Keratinocyte (primary cell): ENCODE data around the gene ZNF503. TPM values are rescaled to one million over a fixed set of nuclear protein-coding genes. Genes with fewer than 3 reads are reported as not detected.

Experiments used
- DNase-seq: peaks from one replicate; pipeline ENCODE4 v3.0.0-alpha.2; 2011; ENCODE audit warnings: low read depth, missing footprints, low spot score
- FAIRE-seq: peaks from 2 replicates; lab custom pipeline; 2011; peaks lifted over from hg19 to GRCh38; lab: Jason Lieb, UNC
- H2AFZ ChIP-seq: 2 replicates; pipeline ENCODE4 v1.6.0; 2012; ENCODE audit warnings: low read length, control low read depth, inconsistent platforms; ENCODE audit not compliant: control insufficient read depth
- H3K27ac ChIP-seq: 2 replicates; pipeline ENCODE4 v1.5.1; 2011; ENCODE audit warnings: low read length; ENCODE audit not compliant: control insufficient read depth, insufficient read depth
- H3K27me3 ChIP-seq: 3 replicates; pipeline ENCODE4 v1.6.0; 2011; ENCODE audit warnings: low read length; ENCODE audit not compliant: control insufficient read depth, insufficient read depth; ENCODE audit errors: extremely low read depth
- H3K36me3 ChIP-seq, 2 experiments: 2 replicates in 1 of 2; 3 replicates in 1 of 2; pipeline ENCODE4 v1.5.1; 2011; ENCODE audit warnings: low read length in 2 of 2, mild to moderate bottlenecking in 1 of 2; ENCODE audit not compliant: control insufficient read depth in 2 of 2, insufficient read depth in 2 of 2; ENCODE audit errors: extremely low read depth in 1 of 2
- H3K4me1 ChIP-seq: 3 replicates; pipeline ENCODE4 v1.5.1; 2011; ENCODE audit warnings: low read length; ENCODE audit not compliant: control insufficient read depth, insufficient read depth; ENCODE audit errors: extremely low read depth
- H3K4me2 ChIP-seq: 3 replicates; pipeline ENCODE4 v1.6.0; 2011; ENCODE audit warnings: low read depth, low read length; ENCODE audit not compliant: control insufficient read depth, insufficient read depth; ENCODE audit errors: extremely low read depth
- H3K4me3 ChIP-seq, 3 experiments: fragments of 200-600 bp in 1 of 3; sonication (generic) in 1 of 3; 2 replicates in 2 of 3; 3 replicates in 1 of 3; pipeline ENCODE4 v1.5.1; 2011 to 2016; ENCODE audit warnings: low read length in 3 of 3, mild to moderate bottlenecking in 3 of 3, control low read depth in 2 of 3, inconsistent platforms in 1 of 3, low read depth in 1 of 3, mixed read lengths in 1 of 3, mixed run types in 1 of 3, moderate library complexity in 1 of 3; ENCODE audit not compliant: control insufficient read depth in 2 of 3, insufficient read depth in 2 of 3; ENCODE audit errors: extremely low read depth in 1 of 3
- H3K79me2 ChIP-seq: 2 replicates; pipeline ENCODE4 v1.6.0; 2012; ENCODE audit warnings: low read length; ENCODE audit not compliant: control insufficient read depth, insufficient read depth
- H3K9ac ChIP-seq: 3 replicates; pipeline ENCODE4 v1.6.0; 2011; ENCODE audit warnings: low read length; ENCODE audit not compliant: control insufficient read depth, insufficient read depth; ENCODE audit errors: extremely low read depth
- H3K9me1 ChIP-seq: 3 replicates; pipeline ENCODE4 v1.6.0; 2011; ENCODE audit warnings: low read length; ENCODE audit not compliant: control insufficient read depth, insufficient read depth; ENCODE audit errors: extremely low read depth
- H3K9me3 ChIP-seq: 2 replicates; pipeline ENCODE4 v1.5.1; 2012; ENCODE audit warnings: low read depth, low read length; ENCODE audit not compliant: control insufficient read depth
- H4K20me1 ChIP-seq: 3 replicates; pipeline ENCODE4 v1.6.0; 2011; ENCODE audit warnings: low read length; ENCODE audit not compliant: control insufficient read depth, insufficient read depth; ENCODE audit errors: extremely low read depth
- CTCF ChIP-seq, 3 experiments: IDR thresholded peaks in 1 of 3; conservative IDR thresholded peaks in 1 of 3; optimal IDR thresholded peaks in 1 of 3; 2 replicates in 2 of 3; 3 replicates in 1 of 3; pipeline versions ENCODE3 to v1.5.1; 2011; ENCODE audit warnings: low read length in 3 of 3, mild to moderate bottlenecking in 3 of 3, moderate library complexity in 2 of 3, control low read depth in 1 of 3, inconsistent platforms in 1 of 3; ENCODE audit not compliant: insufficient read depth in 2 of 3; ENCODE audit errors: extremely low read depth in 1 of 3
- EZH2 ChIP-seq: IDR thresholded peaks from one replicate; pipeline ENCODE4 v1.6.1; 2012; ENCODE audit warnings: inconsistent platforms, mild to moderate bottlenecking, low read length, moderate library complexity
- dilution Hi-C: fragments of 300-500 bp; cut with MboI; formaldehyde crosslinking; loops from one replicate; pipeline ENCODE4 v1.7.0; 2020; ENCODE audit warnings: low sequenced_read_pairs; ENCODE audit not compliant: extremely low pct_ligation_motif_present
- polyA plus RNA-seq, 5 experiments: library from polyadenylated mRNA; depleted of rRNA in 3 of 5; stranded (reverse) in 3 of 5; stranded (forward) in 1 of 5; unstranded in 1 of 5; fragments of >200 nt; gene quantifications; 1 replicate in 1 of 5; 2 replicates in 3 of 5; 3 replicates in 1 of 5; pipeline versions ENCODE4 v1.2.1 to v1.2.3, GENCODE V29; 2011 to 2012; ENCODE audit warnings: missing spikeins in 2 of 5, low read depth in 1 of 5, low replicate concordance in 1 of 5

Gene ZNF503
- polyA plus RNA-seq, 1 donor (not counting 4 experiments of a cell fraction or from before 2014, with no cell fraction given) = 1.5 TPM

- Histone ChIP-seq H3K9ac (no peak overlapping the region), H3K4me2 (no peak overlapping the region), H3K36me3 (peaks cover 0 to 2% of the 10 kb centered on the region in 2 experiments), H3K4me3 (no peak overlapping the region), H3K27me3 (no peaks in the 10 kb centered on the region), H3K9me3 (no peaks in the 10 kb centered on the region), H3K4me1 (peaks cover 38% of the 10 kb centered on the region), H3K79me2 (peaks cover 3% of the 10 kb centered on the region), H4K20me1 (no peaks in the 10 kb centered on the region), H2AFZ (no peak overlapping the region), H3K27ac (no peak overlapping the region), H3K9me1 (no peaks in the 10 kb centered on the region)
- FAIRE-seq = no peak
- dilution Hi-C loops = no loop called here
- TF ChIP-seq EZH2 (no peak), CTCF (optimal IDR thresholded peaks at IDR 0.05 in 1 of 3, IDR thresholded peaks at IDR 0.05 in 1 of 3, conservative IDR thresholded peaks at IDR 0.05 in 1 of 3; ENCODE audit: extremely low read depth in 1 of 3, insufficient read depth in 2 of 3, low read length in 3 of 3) (no peak)
- DNase-seq = no peak
These were observed 4.3 kb upstream of the ZNF503 start for GRCh38 chr10:75405598-75406461.

- H3K4me1 ChIP-seq = peaks cover 30% of the 10 kb centered on the region
- H3K27me3 ChIP-seq = no peaks in the 10 kb centered on the region
- H3K9me3 ChIP-seq = no peaks in the 10 kb centered on the region
- FAIRE-seq (no peak), DNase-seq (no peak)
- H4K20me1 ChIP-seq = no peaks in the 10 kb centered on the region
- no peak overlapping the region for H3K27ac ChIP-seq
- H3K9ac ChIP-seq = peak overlapping the region; percentile 85
- H3K4me2 ChIP-seq = peak overlapping the region; percentile 95
- dilution Hi-C loops = no loop called here
- TF ChIP-seq EZH2 = no peak
- TF ChIP-seq CTCF (optimal IDR thresholded peaks at IDR 0.05 in 1 of 3, IDR thresholded peaks at IDR 0.05 in 1 of 3, conservative IDR thresholded peaks at IDR 0.05 in 1 of 3; ENCODE audit: extremely low read depth in 1 of 3, insufficient read depth in 2 of 3, low read length in 3 of 3) = no peak
- peaks cover 11% of the 10 kb centered on the region for H3K79me2 ChIP-seq
- peak overlapping the region; percentile 78 to 93 (median 90) for H3K4me3 ChIP-seq
- H3K9me1 ChIP-seq = no peaks in the 10 kb centered on the region
- no peak overlapping the region for H2AFZ ChIP-seq
- H3K36me3 ChIP-seq = peaks cover 0 to 2% of the 10 kb centered on the region in 2 experiments
These were observed 3.4 kb upstream of the ZNF503 start for GRCh38 chr10:75404815-75405597.
